A549 treated with GW870086 at 1 μM for 4 hours (cell line): ENCODE results near the gene CALML6. TPM values are rescaled to one million over a fixed set of nuclear protein-coding genes. Genes with fewer than 3 reads are reported as not detected.

Experiments used
- total RNA-seq: library from RNA; stranded (reverse); fragments of 200-300 nt; extraction: Qiagen RNA extraction; gene quantifications from 5 replicates; pipeline ENCODE4 v1.2.3, GENCODE V29; 2022; ENCODE audit warnings: low read depth

CALML6 gene, protein sequence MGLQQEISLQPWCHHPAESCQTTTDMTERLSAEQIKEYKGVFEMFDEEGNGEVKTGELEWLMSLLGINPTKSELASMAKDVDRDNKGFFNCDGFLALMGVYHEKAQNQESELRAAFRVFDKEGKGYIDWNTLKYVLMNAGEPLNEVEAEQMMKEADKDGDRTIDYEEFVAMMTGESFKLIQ
- 0.17 to 0.49 TPM (median 0.26 TPM) in 4 of 5 replicates, not detected in the other for total RNA-seq

DNA sequence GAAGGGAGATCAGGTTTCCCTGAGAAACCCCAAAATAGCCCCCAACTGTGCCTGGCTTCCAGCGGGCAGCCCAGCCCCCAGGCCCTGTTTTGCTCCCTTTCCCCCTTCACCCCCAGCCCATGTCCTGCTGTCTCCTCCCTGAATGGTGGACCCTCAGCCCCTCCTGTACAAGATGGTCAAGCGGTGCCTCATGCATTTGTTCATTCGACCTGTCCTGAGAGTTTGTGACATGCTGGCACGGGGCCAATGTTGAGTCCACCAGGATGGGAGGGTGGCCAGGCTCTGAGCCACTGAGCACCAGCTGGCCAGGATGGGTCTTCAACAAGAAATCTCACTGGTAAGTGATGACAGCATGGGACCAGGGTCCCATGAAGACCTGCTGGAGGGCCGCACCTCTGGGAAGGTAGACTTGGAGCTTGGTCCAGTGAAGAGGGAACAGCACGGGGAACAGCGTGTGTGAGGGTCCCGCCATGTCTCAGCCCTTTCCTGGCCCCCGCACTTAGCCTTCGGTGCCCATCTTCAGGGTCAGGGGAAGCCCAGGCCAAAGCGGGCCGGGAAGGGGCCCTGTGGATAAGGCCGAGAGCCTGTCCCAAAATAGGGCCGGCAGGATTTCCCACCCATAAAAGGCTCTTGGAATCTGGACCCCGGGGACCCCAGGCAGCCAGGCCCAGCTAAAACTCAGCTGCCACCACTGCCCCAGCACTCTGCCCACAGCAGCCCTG, at the start of gene CALML6:
TSS of gene CALML6 (plus strand) at position 290 of the 722 bp plus-strand sequence. CDS start at position 311, 21 bp downstream.

DNA sequence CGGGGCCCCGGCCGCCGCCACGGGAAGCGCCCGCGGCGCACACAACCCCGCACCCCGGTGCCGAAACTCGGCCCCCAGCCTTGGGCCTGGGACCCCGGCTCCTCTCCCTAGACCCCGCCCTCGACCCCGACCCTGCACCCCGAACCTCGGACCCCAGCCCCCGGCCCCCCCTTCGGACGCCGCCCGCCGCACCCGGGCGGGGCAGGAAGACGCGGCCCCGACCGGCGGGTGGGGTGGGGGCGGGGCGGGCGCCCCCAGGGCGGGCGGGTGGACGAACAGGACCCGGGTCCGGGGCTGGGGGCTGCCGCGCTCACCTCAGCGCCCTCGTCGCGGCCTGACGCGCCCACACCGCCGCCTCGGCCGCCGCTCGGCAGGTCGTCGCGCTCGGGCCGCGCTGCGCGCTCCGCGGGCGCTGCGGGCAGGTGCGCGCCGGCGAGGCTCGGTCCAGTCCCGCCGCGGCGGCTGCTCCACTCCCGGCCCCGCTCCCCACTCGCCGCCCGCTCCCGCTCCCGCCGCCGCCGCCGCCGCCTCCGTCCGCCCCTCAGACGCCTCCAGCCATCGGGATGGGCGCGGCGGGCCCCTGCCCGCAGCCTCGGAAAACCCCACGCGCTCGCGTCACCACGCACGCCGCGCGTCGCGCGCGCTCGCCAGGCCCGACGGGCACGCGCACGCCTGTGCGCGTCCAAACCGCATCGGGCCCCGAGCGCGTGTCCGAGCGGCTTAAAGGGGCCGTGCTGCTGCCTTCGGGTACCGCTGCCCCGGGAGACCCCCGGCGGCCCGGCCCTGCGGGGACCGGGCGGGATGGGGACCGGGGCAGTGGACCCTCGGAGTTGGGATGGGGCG, 24.3 kb upstream of the CALML6 start, which contains the start of gene GNB1:
TSS of gene GNB1 (minus strand) at position 582 of the 843 bp plus-strand sequence. CDS start 65,634 bp downstream, outside the sequence.

DNA sequence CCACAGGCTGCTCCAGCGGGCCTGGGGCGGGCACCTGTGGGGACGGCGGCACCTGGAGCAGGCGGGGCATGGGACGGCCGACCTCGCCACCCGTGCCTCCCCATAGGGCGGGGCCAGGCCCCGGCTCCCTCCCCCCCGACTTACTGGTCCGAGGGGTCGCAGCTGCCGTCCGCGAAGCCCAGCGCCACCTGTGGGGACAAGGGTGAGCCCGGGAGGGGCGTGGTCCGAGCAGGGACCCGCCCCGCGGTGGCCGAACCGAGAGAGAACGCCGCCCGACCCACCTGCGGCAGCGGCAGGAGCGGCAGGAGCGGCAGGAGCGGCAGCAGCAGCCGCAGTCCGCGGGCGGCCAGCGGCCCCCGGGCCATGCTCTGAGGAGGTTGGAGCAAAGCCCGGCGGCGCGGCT, 3.8 kb downstream of the CALML6 start, which contains the start of gene TMEM52:
TSS of gene TMEM52 (minus strand) at position 379 of the 403 bp plus-strand sequence. CDS start at position 365, 14 bp downstream.

Other genes starting within 250 kb of the CALML6 start
- 9.1 to 12.8 TPM (median 12.1 TPM) in 5 replicates for gene SLC35E2B, start 222.5 kb upstream of the CALML6 start, total RNA-seq
- 19.1 to 25.9 TPM (median 23.5 TPM) in 5 replicates for gene CDK11A, start 190.9 kb upstream of the CALML6 start, total RNA-seq
- gene NADK, start 136.8 kb upstream of the CALML6 start, total RNA-seq: 27.9 to 40.6 TPM (median 35.7 TPM) in 5 replicates
- gene GNB1, start 24.2 kb upstream of the CALML6 start, total RNA-seq: 174 to 207 TPM (median 197 TPM) in 5 replicates
- 0.65 to 0.80 TPM (median 0.74 TPM) in 5 replicates for gene TMEM52, start 4.0 kb downstream of the CALML6 start, total RNA-seq
- gene CFAP74, start 88.5 kb downstream of the CALML6 start, total RNA-seq: 0.05 TPM in 1 of 5 replicates, not detected in the others
- gene GABRD, start 104.1 kb downstream of the CALML6 start, total RNA-seq: 0.23 to 1.1 TPM (median 0.63 TPM) in 5 replicates
- gene PRKCZ, start 135.2 kb downstream of the CALML6 start, total RNA-seq: 8.5 to 9.6 TPM (median 9.5 TPM) in 5 replicates